GM13977 (cell line): ENCODE results near the gene ALDH3A1.

ENCODE experiments used
- DNase-seq: peaks from one replicate; pipeline ENCODE4 v3.0.0; 2012; ENCODE audit warnings: low spot score
- in situ Hi-C: fragments of 300-500 bp; cut with MboI; formaldehyde crosslinking; loops from one replicate; pipeline ENCODE4 v1.12.0; 2022; ENCODE audit warnings: low sequenced_read_pairs, low pct_unique_long_range_greater_than_20kb, mixed read lengths, inconsistent platforms; ENCODE audit not compliant: unreplicated experiment
- TF ChIP-seq, protein P1 (sequence below): IDR thresholded peaks from 2 replicates; pipeline ENCODE4 v1.5.1; 2012; ENCODE audit warnings: mild to moderate bottlenecking, control low read depth; ENCODE audit not compliant: insufficient read depth; ENCODE audit errors: extremely low read depth, missing control alignments

Gene ALDH3A1

DNA sequence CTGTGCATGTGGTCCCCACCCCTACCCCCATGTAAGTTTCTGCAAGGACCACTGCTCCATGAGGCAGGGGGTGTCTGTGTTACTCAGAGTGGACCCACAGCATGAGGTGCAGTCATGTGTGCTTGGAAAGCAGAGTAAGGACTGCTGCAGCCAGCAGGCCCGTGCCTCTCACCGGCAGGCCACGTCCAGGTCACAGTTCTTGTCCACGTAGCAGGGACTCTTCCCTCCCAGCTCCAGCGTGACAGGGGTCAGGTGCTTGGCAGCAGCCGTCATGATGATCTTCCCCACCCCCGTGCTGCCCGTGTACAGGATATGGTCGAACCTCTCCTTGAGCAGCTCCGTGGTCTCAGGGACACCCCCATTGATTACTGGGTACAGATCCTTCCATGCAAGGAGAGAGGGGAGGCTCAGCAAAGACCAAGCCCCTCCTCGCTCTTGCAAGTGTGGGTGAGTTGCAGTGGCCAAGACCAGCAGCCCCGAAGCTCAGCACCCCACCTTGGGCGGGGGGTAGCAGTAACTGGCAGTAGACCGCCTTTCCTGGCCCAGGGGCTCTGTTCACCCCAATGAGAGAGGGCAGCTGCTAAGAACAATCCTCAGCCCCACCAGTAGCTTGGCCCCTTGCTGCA, 6.2 kb downstream of the ALDH3A1 start:
- DNase-seq: no peak
- in situ Hi-C loops: no loop called here
- TF ChIP-seq, protein P1, sequence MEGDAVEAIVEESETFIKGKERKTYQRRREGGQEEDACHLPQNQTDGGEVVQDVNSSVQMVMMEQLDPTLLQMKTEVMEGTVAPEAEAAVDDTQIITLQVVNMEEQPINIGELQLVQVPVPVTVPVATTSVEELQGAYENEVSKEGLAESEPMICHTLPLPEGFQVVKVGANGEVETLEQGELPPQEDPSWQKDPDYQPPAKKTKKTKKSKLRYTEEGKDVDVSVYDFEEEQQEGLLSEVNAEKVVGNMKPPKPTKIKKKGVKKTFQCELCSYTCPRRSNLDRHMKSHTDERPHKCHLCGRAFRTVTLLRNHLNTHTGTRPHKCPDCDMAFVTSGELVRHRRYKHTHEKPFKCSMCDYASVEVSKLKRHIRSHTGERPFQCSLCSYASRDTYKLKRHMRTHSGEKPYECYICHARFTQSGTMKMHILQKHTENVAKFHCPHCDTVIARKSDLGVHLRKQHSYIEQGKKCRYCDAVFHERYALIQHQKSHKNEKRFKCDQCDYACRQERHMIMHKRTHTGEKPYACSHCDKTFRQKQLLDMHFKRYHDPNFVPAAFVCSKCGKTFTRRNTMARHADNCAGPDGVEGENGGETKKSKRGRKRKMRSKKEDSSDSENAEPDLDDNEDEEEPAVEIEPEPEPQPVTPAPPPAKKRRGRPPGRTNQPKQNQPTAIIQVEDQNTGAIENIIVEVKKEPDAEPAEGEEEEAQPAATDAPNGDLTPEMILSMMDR: no peak

DNA sequence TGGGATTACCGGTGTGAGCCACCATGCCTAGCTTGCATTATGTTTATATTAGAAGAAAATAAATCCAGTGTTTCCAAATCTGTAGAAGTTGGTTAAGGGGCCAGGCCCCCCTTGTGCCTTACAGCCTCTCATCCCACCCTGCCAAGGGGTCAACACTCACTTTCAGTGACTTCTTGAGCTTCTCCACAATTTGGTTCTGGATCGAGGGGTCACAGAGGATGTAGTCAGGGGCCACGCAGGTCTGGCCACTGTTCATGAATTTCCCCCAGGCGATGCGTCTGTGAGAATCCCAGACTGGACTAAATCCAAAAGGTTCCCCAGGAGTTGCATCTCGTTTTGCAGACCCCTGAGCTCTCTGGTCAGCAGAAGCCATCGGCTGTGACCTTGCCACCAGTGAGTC, 7.2 kb downstream of the ALDH3A1 start:
- TF ChIP-seq, protein P1: no peak
- DNase-seq: no peak
- in situ Hi-C loops: no loop called here

DNA sequence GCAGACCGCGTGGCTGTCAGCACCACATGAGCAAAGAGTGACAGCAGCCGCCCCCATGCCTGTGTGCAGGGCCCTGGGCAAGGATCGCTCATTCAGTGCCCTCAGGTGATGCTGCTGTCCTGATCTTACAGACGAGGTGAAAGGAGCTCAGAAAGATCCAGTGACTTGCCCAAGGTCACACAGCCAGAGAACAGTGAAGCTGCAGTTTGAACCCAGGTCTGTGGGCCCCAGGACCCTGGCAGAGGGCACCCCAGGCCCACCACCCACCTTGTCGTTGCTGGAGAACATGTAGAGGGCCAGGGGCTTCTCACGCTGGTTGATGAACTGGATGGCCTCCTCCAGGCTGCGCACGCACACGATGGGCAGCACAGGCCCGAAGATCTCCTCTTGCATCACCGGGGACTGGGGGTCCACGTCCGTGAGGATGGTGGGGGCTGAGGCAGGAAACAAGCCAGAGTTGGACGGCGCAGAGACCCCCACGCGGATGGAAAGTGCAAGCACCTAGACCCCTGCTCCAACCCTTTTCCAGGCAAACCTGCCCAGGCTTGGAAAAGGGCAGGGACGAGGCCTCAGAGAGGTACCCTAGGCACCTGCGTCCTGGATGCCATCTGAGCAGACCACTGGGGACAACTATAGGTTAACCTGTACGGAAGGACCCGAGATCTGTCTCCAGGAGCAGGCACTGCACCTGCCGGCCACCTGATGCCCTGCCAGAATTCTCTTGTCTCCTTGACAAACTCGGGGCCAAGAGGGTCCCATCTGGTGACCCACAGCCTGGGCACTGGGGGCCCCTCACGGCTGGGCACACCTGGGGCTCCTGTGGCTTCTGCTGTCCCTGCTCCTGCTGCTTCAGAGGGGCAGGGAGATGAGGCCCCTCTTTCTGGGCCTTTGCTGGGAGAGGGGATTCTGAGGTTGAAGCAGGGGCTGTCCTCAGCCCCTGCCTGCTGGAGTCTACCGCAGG, 8.6 kb downstream of the ALDH3A1 start:
- in situ Hi-C loops: no loop called here
- DNase-seq: no peak
- TF ChIP-seq, protein P1: no peak

DNA sequence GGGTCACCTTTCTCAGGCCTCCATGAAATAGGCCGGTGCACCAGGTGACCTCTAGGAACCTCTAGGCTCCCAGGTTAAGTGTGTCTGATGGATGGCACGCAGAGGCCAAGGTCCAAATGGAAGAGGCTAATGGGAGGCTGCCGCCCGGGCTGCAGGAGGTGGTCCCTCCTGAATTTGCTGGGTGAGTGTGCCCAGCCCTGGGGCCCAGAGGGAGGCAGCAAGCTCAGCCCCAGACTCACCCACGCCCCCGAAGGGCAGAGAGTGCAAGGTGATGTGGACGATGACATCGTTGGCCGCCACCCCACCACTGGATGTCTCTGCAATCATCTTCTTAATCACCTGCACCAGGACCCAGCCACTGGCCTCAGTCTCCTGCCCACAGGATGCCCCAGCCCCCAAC, 9.3 kb downstream of the ALDH3A1 start:
- no peak for DNase-seq
- in situ Hi-C loops: no loop called here
- TF ChIP-seq, protein P1: no peak

DNA sequence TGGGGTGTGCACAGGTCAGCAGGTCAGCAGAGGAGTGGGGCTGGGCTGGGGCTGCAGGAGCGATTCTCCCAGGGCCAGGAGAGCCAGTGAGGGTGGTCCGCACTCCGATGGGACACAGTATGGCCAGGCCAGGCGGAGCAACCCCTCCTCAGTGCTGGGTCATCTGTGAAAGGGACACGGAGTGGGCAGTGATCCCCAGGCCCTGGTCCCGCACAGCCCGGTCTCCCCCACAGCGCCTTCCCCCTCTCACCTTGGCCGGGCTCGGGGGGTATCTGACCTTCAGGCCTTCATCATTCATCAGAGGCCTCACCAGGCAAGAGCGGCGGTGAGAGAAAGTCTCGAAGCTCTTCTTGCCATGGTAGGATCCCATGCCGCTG, 10.0 kb downstream of the ALDH3A1 start:
- DNase-seq: no peak
- TF ChIP-seq, protein P1: no peak
- in situ Hi-C loops: no loop called here

DNA sequence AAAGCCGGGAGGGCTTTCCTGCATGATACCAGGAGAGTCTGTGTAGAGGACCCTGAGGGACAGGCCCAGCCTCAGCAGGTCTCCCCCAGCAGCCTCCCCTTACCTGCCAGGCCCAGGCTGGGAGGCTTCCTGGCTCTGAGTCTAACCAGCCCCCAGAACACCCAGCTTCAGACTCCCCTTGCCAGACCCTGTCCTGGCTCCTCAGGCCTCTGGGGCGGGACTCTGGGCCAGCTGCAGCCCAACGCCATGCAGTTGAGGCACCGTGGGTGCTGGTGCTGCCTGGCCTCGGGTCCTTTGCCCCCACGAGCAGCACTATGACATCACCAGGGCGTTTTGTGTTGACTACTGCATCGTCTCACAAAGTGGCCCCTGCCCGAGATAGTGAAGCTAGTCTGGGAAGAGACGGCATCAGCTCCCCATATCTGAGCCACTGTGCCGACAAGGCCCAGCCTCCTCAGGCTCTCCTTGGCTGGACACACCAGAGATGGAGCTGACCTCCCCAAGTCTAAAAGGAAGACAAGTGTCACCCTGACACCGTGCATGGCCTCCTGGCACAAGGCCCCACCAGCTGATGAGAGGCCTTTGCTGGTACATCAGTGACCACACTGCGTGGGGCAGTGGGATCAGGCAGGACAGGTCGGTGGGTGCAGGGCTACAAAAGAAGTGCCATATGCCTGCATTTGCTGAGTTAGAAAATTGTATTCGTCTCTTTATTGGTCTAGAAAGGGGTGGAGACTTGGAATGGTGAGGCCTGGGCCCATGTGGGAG, 10.6 kb downstream of the ALDH3A1 start:
- TF ChIP-seq, protein P1: no peak
- DNase-seq: no peak
- in situ Hi-C loops: no loop called here
